Neural cell (in vitro differentiated cells): Measurements from ENCODE around the gene ASXL1. TPM values are rescaled to one million over a fixed set of nuclear protein-coding genes. Genes with fewer than 3 reads are reported as not detected.

ENCODE experiments used
- H2AFZ ChIP-seq: fragments of 200-600, 300-800 bp; sonication (generic), shearing (Covaris generic); 2 replicates; pipeline ENCODE4 v1.6.0; 2014; ENCODE audit warnings: low read depth, mild to moderate bottlenecking, antibody characterized with exemption, low read length, moderate library complexity
- H3F3A ChIP-seq: fragments of 200-600 bp; shearing (Covaris generic); 2 replicates; pipeline ENCODE4 v1.6.1; 2016; ENCODE audit warnings: mild to moderate bottlenecking, moderate library complexity, mixed read lengths, antibody characterized with exemption, low read length; ENCODE audit not compliant: insufficient read depth, poor library complexity, severe bottlenecking
- H3K27ac ChIP-seq: fragments of 200-600, 300-800 bp; sonication (generic), shearing (Covaris generic); 2 replicates; pipeline ENCODE4 v1.5.1; 2014; ENCODE audit warnings: mild to moderate bottlenecking, low read length, moderate library complexity
- H3K27me3 ChIP-seq: fragments of 300-800, 200-600 bp; sonication (generic), shearing (Covaris generic); 2 replicates; pipeline ENCODE4 v1.6.0; 2014; ENCODE audit warnings: mild to moderate bottlenecking, low read depth, low read length, moderate library complexity; ENCODE audit not compliant: insufficient read depth
- H3K36me3 ChIP-seq: fragments of 300-800, 200-600 bp; sonication (generic), shearing (Covaris generic); 2 replicates; pipeline ENCODE4 v1.5.1; 2014; ENCODE audit warnings: mild to moderate bottlenecking, antibody characterized with exemption, low read length, moderate library complexity; ENCODE audit not compliant: insufficient read depth
- H3K4me2 ChIP-seq: fragments of 300-800, 200-600 bp; sonication (generic), shearing (Covaris generic); 2 replicates; pipeline ENCODE4 v1.6.0; 2014; ENCODE audit warnings: mild to moderate bottlenecking, low read length
- H3K4me3 ChIP-seq: fragments of 300-800, 200-600 bp; sonication (generic), shearing (Covaris generic); 2 replicates; pipeline ENCODE4 v1.5.1; 2014; ENCODE audit warnings: mild to moderate bottlenecking, low read length, moderate library complexity
- H3K79me2 ChIP-seq: fragments of 200-600 bp; shearing (Covaris generic); replicated peaks from 2 replicates; pipeline ENCODE4 v1.6.0; 2014; ENCODE audit warnings: mild to moderate bottlenecking, low read length, moderate library complexity; ENCODE audit not compliant: insufficient read depth
- H3K9ac ChIP-seq: fragments of 300-800, 200-600 bp; sonication (generic), shearing (Covaris generic); 2 replicates; pipeline ENCODE4 v1.6.1; 2016; ENCODE audit warnings: mild to moderate bottlenecking, low read length, mixed read lengths
- H3K9me2 ChIP-seq: fragments of 200-600 bp; shearing (Covaris generic); 2 replicates; pipeline ENCODE4 v1.6.1; 2016; ENCODE audit warnings: mild to moderate bottlenecking, low read length, mixed read lengths; ENCODE audit not compliant: insufficient read depth
- H3K9me3 ChIP-seq: fragments of 200-600, 300-800 bp; sonication (generic), shearing (Covaris generic); 2 replicates; pipeline ENCODE4 v1.6.1; 2016; ENCODE audit warnings: mild to moderate bottlenecking, mixed run types, low read length, moderate library complexity, mixed read lengths
- H4K20me1 ChIP-seq: fragments of 200-600 bp; shearing (Covaris generic); 2 replicates; pipeline ENCODE4 v1.6.1; 2016; ENCODE audit warnings: mild to moderate bottlenecking, mixed run types; ENCODE audit not compliant: insufficient read depth
- EP300 ChIP-seq: fragments of 450-650 bp; conservative IDR thresholded peaks from 2 replicates; pipeline ENCODE4 v1.6.1; 2014; ENCODE audit warnings: antibody characterized with exemption, mild to moderate bottlenecking, moderate library complexity; ENCODE audit not compliant: poor library complexity, severe bottlenecking
- EZH2 ChIP-seq: fragments of 200-600, 300-800 bp; shearing (Covaris generic), sonication (generic); IDR thresholded peaks from 2 replicates; pipeline ENCODE4 v1.6.1; 2014; ENCODE audit warnings: antibody characterized with exemption, low read length, borderline replicate concordance, mild to moderate bottlenecking; ENCODE audit not compliant: insufficient read depth, poor library complexity, severe bottlenecking
- MXI1 ChIP-seq: fragments of 450-650 bp; conservative IDR thresholded peaks from 2 replicates; pipeline ENCODE4 v1.6.1; 2014; ENCODE audit warnings: antibody characterized with exemption, mild to moderate bottlenecking; ENCODE audit not compliant: poor library complexity, severe bottlenecking
- POLR2AphosphoS5 ChIP-seq: IDR thresholded peaks from 2 replicates; pipeline ENCODE4 v1.6.1; 2012
- RAD21 ChIP-seq: fragments of 450-650 bp; conservative IDR thresholded peaks from 2 replicates; pipeline ENCODE4 v1.6.1; 2014; ENCODE audit warnings: antibody characterized with exemption, mild to moderate bottlenecking, moderate library complexity
- SMC3 ChIP-seq: fragments of 450-650 bp; conservative IDR thresholded peaks from 2 replicates; pipeline ENCODE4 v1.6.1; 2014; ENCODE audit warnings: antibody characterized with exemption, mild to moderate bottlenecking, moderate library complexity; ENCODE audit not compliant: poor library complexity
- TAF1 ChIP-seq: IDR thresholded peaks from 2 replicates; pipeline ENCODE4 v1.6.1; 2012; ENCODE audit warnings: low read depth
- polyA plus RNA-seq: library from polyadenylated mRNA; depleted of rRNA; stranded (reverse); fragments of >200 nt; gene quantifications from 2 replicates; pipeline ENCODE4 v1.2.3, GENCODE V29; 2014
- TF ChIP-seq, protein P1 (sequence below): fragments of 450-650 bp; IDR thresholded peaks from 2 replicates; pipeline ENCODE4 v1.5.1; 2014; ENCODE audit warnings: antibody characterized with exemption, mild to moderate bottlenecking, moderate library complexity; ENCODE audit not compliant: poor library complexity, severe bottlenecking
- TF ChIP-seq, protein P2 (sequence below): IDR thresholded peaks from 2 replicates; pipeline ENCODE4 v1.6.1; 2012; ENCODE audit warnings: borderline replicate concordance

The ASXL1 gene
- polyA plus RNA-seq, 1 donor from 2014 or later, result 45.9 TPM

DNA sequence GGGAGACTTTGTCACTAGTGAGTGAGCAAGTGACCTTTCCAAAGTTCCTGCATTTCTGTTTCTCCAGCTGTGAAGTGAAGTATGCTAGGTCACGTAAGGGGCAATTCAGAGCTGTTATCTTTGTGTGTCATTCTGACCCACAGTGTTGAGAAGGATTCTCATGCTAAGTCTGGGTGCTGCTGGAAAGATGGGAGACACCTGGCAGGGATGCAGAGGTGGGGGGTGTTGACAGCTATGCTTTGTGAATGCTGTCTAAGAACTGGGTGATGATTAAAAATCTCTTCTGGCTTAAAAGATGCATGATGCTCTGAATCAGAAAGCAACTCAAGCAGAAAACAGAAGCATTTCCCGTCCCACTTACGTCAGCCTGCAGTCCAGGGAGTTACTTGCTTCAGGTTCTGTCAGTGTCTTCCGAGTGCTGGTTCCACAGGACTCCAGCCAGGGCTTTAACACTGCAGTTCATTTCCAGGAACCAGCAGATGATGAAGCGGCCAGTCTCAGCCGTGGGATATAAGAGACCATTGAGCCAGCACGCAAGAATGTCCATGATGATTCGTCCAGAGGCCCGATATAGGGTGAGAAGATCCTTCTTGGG lies 30.9 kb upstream of the ASXL1 start:
- Histone ChIP-seq H3F3A (no peaks in the 10 kb centered on the region), H3K27me3 (no peaks in the 10 kb centered on the region), H3K27ac (no peak overlapping the region), H3K36me3 (no peaks in the 10 kb centered on the region), H3K9ac (no peak overlapping the region), H3K9me2 (no peaks in the 10 kb centered on the region), H3K4me2 (no peak overlapping the region), H3K79me2 (no peaks in the 10 kb centered on the region), H3K4me3 (no peak overlapping the region), H4K20me1 (no peaks in the 10 kb centered on the region), H2AFZ (no peak overlapping the region), H3K9me3 (no peaks in the 10 kb centered on the region)
- TF ChIP-seq, protein P1, sequence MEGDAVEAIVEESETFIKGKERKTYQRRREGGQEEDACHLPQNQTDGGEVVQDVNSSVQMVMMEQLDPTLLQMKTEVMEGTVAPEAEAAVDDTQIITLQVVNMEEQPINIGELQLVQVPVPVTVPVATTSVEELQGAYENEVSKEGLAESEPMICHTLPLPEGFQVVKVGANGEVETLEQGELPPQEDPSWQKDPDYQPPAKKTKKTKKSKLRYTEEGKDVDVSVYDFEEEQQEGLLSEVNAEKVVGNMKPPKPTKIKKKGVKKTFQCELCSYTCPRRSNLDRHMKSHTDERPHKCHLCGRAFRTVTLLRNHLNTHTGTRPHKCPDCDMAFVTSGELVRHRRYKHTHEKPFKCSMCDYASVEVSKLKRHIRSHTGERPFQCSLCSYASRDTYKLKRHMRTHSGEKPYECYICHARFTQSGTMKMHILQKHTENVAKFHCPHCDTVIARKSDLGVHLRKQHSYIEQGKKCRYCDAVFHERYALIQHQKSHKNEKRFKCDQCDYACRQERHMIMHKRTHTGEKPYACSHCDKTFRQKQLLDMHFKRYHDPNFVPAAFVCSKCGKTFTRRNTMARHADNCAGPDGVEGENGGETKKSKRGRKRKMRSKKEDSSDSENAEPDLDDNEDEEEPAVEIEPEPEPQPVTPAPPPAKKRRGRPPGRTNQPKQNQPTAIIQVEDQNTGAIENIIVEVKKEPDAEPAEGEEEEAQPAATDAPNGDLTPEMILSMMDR, result no peak
- no peak for TF ChIP-seq MXI1

DNA sequence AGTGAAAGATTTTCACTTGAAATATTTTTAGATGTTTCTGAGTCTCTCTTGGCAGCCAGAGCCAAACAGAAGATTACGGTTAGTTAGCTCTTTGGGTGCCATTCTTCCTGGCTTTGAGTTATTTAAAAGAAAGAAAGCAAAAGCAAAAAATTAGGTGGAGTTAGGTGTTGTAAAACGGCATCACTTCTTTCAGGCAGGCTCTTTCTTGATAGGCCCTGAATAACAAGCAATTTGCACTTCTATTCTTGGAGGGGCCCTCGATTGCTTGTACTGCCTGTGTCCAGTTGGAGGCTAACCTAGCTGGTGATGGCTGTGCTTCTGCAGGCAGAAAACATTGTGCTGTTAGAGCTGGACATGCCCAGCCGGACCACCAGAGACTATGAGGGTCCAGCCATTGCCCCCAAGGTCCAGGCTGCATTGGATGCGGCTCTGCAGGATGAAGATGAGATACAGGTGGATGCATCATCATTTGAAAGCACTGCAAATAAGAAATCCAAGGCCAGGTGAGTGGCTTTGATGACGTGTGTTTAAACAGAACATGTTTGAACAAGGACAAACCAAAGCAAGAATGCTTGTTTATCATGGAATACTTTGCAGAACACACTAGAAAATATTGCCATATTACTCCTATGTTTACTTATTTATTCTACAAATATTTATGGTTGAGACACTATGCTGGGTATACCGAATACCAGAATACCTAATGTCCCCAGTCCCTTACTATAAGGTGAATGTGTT lies 28.1 kb upstream of the ASXL1 start:
- H3K4me3 ChIP-seq, result no peak overlapping the region
- TF ChIP-seq, protein P2, sequence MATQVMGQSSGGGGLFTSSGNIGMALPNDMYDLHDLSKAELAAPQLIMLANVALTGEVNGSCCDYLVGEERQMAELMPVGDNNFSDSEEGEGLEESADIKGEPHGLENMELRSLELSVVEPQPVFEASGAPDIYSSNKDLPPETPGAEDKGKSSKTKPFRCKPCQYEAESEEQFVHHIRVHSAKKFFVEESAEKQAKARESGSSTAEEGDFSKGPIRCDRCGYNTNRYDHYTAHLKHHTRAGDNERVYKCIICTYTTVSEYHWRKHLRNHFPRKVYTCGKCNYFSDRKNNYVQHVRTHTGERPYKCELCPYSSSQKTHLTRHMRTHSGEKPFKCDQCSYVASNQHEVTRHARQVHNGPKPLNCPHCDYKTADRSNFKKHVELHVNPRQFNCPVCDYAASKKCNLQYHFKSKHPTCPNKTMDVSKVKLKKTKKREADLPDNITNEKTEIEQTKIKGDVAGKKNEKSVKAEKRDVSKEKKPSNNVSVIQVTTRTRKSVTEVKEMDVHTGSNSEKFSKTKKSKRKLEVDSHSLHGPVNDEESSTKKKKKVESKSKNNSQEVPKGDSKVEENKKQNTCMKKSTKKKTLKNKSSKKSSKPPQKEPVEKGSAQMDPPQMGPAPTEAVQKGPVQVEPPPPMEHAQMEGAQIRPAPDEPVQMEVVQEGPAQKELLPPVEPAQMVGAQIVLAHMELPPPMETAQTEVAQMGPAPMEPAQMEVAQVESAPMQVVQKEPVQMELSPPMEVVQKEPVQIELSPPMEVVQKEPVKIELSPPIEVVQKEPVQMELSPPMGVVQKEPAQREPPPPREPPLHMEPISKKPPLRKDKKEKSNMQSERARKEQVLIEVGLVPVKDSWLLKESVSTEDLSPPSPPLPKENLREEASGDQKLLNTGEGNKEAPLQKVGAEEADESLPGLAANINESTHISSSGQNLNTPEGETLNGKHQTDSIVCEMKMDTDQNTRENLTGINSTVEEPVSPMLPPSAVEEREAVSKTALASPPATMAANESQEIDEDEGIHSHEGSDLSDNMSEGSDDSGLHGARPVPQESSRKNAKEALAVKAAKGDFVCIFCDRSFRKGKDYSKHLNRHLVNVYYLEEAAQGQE, result no peak
- TF ChIP-seq, protein P1, result no peak
- TF ChIP-seq TAF1 (no peak), MXI1 (no peak), POLR2AphosphoS5 (no peak), EP300 (no peak), EZH2 (no peak), RAD21 (no peak), SMC3 (no peak)
- no peak overlapping the region for H3K27ac ChIP-seq
- no peaks in the 10 kb centered on the region for H3F3A ChIP-seq
- no peaks in the 10 kb centered on the region for H3K9me3 ChIP-seq
- no peaks in the 10 kb centered on the region for H3K27me3 ChIP-seq
- H3K9ac ChIP-seq, result no peak overlapping the region
- no peaks in the 10 kb centered on the region for H3K36me3 ChIP-seq
- no peaks in the 10 kb centered on the region for H3K9me2 ChIP-seq
- no peaks in the 10 kb centered on the region for H4K20me1 ChIP-seq
- H2AFZ ChIP-seq, result no peak overlapping the region
- no peak overlapping the region for H3K4me2 ChIP-seq
- H3K79me2 ChIP-seq, result no peaks in the 10 kb centered on the region
